BJ (cell line): ENCODE data around the gene RS1. TPM values are rescaled to one million over a fixed set of nuclear protein-coding genes. Genes with fewer than 3 reads are reported as not detected.

ENCODE experiments used
- CTCF ChIA-PET: fragments of 350-600 bp; formaldehyde crosslinking; extraction: SDS; loops from one replicate; lab custom pipeline; 2021; ENCODE audit warnings: antibody characterized with exemption, inconsistent platforms; lab: Yijun Ruan, JAX
- POLR2A ChIA-PET: fragments of 300-600 bp; sonication (Branson Sonifier 250); formaldehyde crosslinking; extraction: SDS; loops from one replicate; lab custom pipeline; 2021; ENCODE audit warnings: antibody characterized with exemption; lab: Charles Lee
- DNase-seq: peaks from one replicate; pipeline ENCODE4 v3.0.0-alpha.2; 2011; ENCODE audit warnings: low read depth
- H3K27me3 ChIP-seq: 2 replicates; pipeline ENCODE4 v1.6.0; 2011; ENCODE audit warnings: low read length; ENCODE audit not compliant: control insufficient read depth, insufficient read depth
- H3K36me3 ChIP-seq: 2 replicates; pipeline ENCODE4 v1.5.1; 2011; ENCODE audit warnings: low read length; ENCODE audit not compliant: control insufficient read depth, insufficient read depth
- H3K4me3 ChIP-seq: 2 replicates; pipeline ENCODE4 v1.5.1; 2011; ENCODE audit warnings: low read depth, mild to moderate bottlenecking, control low read depth, low read length
- polyA plus RNA-seq: library from polyadenylated mRNA; depleted of rRNA; stranded (reverse); fragments of >200 nt; gene quantifications from 2 replicates; pipeline ENCODE4 v1.2.3, GENCODE V29; 2011
- TF ChIP-seq, protein P1 (sequence below): IDR thresholded peaks from 2 replicates; pipeline ENCODE4 v1.5.1; 2011; ENCODE audit warnings: low read depth, mild to moderate bottlenecking, control low read depth, inconsistent platforms, low read length, moderate library complexity; ENCODE audit not compliant: insufficient read depth

Gene RS1
- polyA plus RNA-seq, 1 experiment, result not detected

GRCh38 chrX:18702362-18703195 lies 30.7 kb upstream of the RS1 start:
- TF ChIP-seq, protein P1, sequence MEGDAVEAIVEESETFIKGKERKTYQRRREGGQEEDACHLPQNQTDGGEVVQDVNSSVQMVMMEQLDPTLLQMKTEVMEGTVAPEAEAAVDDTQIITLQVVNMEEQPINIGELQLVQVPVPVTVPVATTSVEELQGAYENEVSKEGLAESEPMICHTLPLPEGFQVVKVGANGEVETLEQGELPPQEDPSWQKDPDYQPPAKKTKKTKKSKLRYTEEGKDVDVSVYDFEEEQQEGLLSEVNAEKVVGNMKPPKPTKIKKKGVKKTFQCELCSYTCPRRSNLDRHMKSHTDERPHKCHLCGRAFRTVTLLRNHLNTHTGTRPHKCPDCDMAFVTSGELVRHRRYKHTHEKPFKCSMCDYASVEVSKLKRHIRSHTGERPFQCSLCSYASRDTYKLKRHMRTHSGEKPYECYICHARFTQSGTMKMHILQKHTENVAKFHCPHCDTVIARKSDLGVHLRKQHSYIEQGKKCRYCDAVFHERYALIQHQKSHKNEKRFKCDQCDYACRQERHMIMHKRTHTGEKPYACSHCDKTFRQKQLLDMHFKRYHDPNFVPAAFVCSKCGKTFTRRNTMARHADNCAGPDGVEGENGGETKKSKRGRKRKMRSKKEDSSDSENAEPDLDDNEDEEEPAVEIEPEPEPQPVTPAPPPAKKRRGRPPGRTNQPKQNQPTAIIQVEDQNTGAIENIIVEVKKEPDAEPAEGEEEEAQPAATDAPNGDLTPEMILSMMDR, result no peak
- POLR2A ChIA-PET, result no interaction called here
- no peaks in the 10 kb centered on the region for H3K36me3 ChIP-seq

DNA sequence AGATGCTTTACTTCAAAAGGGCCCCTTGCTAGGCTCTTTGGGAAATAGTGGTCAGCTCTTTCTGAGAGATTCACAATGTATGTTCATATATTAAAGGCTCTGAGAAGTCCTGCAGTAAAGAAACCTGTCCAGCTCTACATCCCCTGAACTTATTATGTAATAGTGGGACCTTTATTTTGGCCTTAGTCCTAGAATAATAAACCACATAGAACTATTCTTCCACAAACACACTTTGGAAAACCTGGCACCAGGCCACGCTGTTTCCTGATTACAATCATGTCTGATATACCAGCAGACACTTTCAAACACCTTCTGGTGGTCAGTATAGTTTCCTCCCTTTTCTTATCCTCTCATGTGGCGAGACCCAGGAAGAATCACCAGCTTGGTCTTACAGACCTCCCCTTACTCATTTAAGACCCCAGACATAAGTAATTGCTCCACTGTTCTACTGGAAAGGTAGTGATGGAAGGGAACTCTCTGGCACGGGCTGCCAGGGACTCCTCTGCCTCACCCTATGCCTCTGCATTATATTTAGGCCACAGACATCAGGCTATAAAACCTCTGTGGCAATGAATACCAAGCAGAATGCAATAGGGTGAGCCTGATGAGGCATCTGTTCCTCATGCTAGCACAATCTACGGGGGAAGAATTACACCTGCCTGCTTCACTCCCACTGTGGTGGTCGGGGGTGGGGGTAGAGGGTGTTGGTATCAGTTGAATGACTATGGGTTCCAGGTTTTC lies 29.9 kb upstream of the RS1 start:
- Histone ChIP-seq H3K4me3 (no peak overlapping the region), H3K27me3 (no peaks in the 10 kb centered on the region), H3K36me3 (no peaks in the 10 kb centered on the region)
- ChIA-PET POLR2A (no interaction called here), CTCF (no interaction called here)
- TF ChIP-seq, protein P1, result no peak
- no peak for DNase-seq

More at GRCh38 chrX:18702362-18703195, 30.7 kb upstream of the RS1 start:
- CTCF ChIA-PET, result interaction anchor here (0.6 kb wide), 2 partner anchors 9 to 65 kb away, joined by 3 read pairs; no protein-coding TSS in a partner anchor
- Histone ChIP-seq H3K4me3 (no peak overlapping the region), H3K27me3 (no peaks in the 10 kb centered on the region)
- peak; percentile 12 for DNase-seq

DNA sequence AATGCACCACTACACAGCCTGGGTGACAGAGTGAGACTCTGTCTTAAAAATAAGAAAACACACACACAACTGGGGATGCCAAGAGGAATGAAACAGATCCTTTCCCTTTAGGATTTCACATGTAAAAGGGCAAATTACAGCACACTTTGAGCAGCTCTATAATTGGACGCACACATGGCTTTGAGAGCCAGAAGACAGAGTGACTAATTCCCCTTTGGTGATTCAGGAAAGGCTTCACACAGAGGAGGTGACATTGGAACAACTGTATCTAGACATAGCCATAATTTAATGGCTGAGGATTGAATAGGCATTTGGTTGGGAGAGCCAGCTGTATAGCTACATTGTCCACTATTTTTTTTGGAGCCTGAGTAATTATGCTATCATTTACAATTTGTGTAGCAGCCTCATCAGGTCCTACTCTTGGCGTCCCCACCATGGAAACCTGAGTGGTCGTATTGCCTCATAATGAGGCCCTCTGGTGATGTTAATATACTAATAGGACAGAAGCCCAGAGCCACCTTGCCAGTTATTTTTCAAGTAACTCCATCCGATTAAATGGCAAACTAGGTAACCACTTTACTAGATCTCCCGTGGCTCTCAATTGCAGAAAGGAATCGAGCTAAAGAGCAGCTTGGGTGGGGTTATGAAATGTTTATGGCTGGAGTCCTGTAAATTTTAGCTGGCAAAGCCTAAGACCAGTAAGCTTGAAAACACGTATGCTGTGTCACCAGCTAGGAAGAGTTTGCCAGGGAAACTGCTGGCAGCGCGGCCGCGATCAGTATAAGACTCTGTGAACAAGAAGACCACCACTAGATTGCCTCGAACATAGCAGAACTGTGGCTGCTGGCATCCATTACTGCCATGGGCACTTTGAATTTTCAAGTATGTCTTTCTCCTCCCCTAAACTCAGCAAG lies 27.1 kb upstream of the RS1 start:
- DNase-seq, result no peak
- CTCF ChIA-PET, result no interaction called here

GRCh38 chrX:18696653-18697052 lies 24.7 kb upstream of the RS1 start:
- no peaks in the 10 kb centered on the region for H3K27me3 ChIP-seq
- no peaks in the 10 kb centered on the region for H3K36me3 ChIP-seq
- DNase-seq, result no peak
- H3K4me3 ChIP-seq, result no peak overlapping the region
- TF ChIP-seq, protein P1, result no peak
- POLR2A ChIA-PET, result no interaction called here
- CTCF ChIA-PET, result no interaction called here

More for the DNA sequence above, 27.1 kb upstream of the RS1 start:
- Histone ChIP-seq H3K27me3 (no peaks in the 10 kb centered on the region), H3K36me3 (no peaks in the 10 kb centered on the region), H3K4me3 (no peak overlapping the region)
- POLR2A ChIA-PET, result no interaction called here
- TF ChIP-seq, protein P1, result no peak
